Spinal cord (tissue), 10 donors: ENCODE data around the gene RSPO4. TPM values are rescaled to one million over a fixed set of nuclear protein-coding genes. Genes with fewer than 3 reads are reported as not detected.
A peak's percentile ranks its signal among the peaks of the same experiment; 100 is the strongest.

Experiments
- DNase-seq, 6 donors: peaks; one replicate each; pipeline versions ENCODE4 v3.0.0 to v3.0.0-alpha.2; 2013 to 2015; ENCODE audit warnings: low spot score in 6 of 6, low read depth in 4 of 6
- H3K27ac ChIP-seq: one replicate; pipeline ENCODE4 v1.5.1; 2013; ENCODE audit warnings: low read depth, low read length, control low read depth
- H3K27me3 ChIP-seq: one replicate; pipeline ENCODE4 v1.6.1; 2013; ENCODE audit warnings: low read length; ENCODE audit not compliant: control insufficient read depth, insufficient read depth
- H3K36me3 ChIP-seq: one replicate; pipeline ENCODE4 v1.6.1; 2013; ENCODE audit warnings: low read length; ENCODE audit not compliant: control insufficient read depth, insufficient read depth
- H3K4me1 ChIP-seq: one replicate; pipeline ENCODE4 v1.6.1; 2013; ENCODE audit warnings: low read length; ENCODE audit not compliant: control insufficient read depth, insufficient read depth
- H3K4me3 ChIP-seq: one replicate; pipeline ENCODE4 v1.5.1; 2013; ENCODE audit warnings: low read depth, low read length, control low read depth
- H3K9me3 ChIP-seq: one replicate; pipeline ENCODE4 v1.6.1; 2013; ENCODE audit warnings: low read length; ENCODE audit not compliant: control insufficient read depth, insufficient read depth
- WGBS: methylation state at CpG from one replicate; pipeline ENCODE4 v1.1.5; 2013; ENCODE audit warnings: missing lambda C conversion rate; ENCODE audit not compliant: insufficient coverage; 5-methylcytosine and 5-hydroxymethylcytosine counted together
- polyA plus RNA-seq, 2 donors: library from polyadenylated mRNA; unstranded; fragments of 120-200 nt; gene quantifications; one replicate each; pipeline ENCODE4 v1.2.1, GENCODE V29; 2013; ENCODE audit not compliant: insufficient read length in 2 of 2
- total RNA-seq, 2 donors: library from RNA; depleted of rRNA in 1 of 2; stranded (reverse); fragments of 120-200 nt in 1 of 2; fragments of >200 nt in 1 of 2; gene quantifications; one replicate each; pipeline versions ENCODE4 v1.2.3 to v1.2.4, GENCODE V29; 2013 to 2014
- donor health status: healthy.

The RSPO4 gene
- total and polyA plus RNA-seq, 4 donors: 0.39 to 7.8 (median 4.2) TPM

DNA sequence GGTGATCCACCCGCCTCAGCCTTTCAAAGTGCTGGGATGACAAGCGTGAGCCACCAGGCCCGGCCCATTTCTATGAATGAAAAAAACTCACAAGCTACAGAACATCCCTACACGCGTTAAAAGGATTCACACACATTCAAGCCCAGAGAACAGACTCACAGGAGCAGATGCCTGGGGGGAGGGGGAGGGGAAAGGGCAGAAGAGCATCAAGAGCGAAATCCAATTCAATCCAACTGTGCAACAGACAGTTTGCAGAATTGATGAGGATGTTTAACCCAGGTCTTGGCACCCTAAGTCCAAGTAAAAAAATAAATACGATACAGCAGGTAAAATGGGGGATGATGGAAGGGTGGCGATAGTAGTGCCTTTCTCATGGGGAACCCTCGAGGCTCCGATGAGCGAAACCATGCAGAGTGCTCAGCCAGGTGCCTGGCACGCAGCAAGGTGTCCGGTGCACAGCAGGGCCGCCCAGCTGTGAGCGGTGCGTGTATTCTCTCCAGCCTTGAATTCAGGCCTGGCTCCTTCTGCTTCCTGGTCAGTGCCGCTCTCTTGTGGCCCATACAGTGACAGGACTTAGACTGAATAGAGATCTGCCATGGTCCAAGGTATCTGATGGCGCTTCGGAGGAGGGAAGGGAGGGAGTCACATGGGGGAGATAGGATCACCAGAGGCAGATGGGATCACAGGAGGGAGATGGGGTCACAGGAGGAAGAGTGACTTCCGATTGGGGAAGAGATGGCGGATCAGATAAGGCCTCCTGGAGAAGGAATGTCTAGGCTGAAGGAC, 50.5 kb downstream of the RSPO4 start:
- H3K9me3 ChIP-seq: no peaks in the 10 kb centered on the region
- H3K27ac ChIP-seq: no peak overlapping the region
- peaks cover 4% of the 10 kb centered on the region for H3K4me1 ChIP-seq
- H3K36me3 ChIP-seq: no peaks in the 10 kb centered on the region
- no peak for DNase-seq
- WGBS: 86% methylated on average over 15 of the region's 21 CpGs
- no peaks in the 10 kb centered on the region for H3K27me3 ChIP-seq
- no peak overlapping the region for H3K4me3 ChIP-seq

- Histone ChIP-seq H3K27ac (no peak overlapping the region), H3K27me3 (no peaks in the 10 kb centered on the region), H3K9me3 (no peaks in the 10 kb centered on the region), H3K4me3 (no peak overlapping the region), H3K4me1 (no peaks in the 10 kb centered on the region), H3K36me3 (no peaks in the 10 kb centered on the region)
- no peak for DNase-seq
- WGBS: 86% methylated on average over 2 of the region's 7 CpGs
Observed at GRCh38 chr20:949717-950116, 52.4 kb downstream of the RSPO4 start.

GRCh38 chr20:946826-947225, 55.3 kb downstream of the RSPO4 start:
- H3K4me3 ChIP-seq: no peak overlapping the region
- no peaks in the 10 kb centered on the region for H3K4me1 ChIP-seq
- H3K27me3 ChIP-seq: no peaks in the 10 kb centered on the region
- 84% methylated on average over 5 of the region's 8 CpGs for WGBS
- no peak for DNase-seq
- no peaks in the 10 kb centered on the region for H3K9me3 ChIP-seq
- no peaks in the 10 kb centered on the region for H3K36me3 ChIP-seq
- H3K27ac ChIP-seq: no peak overlapping the region

- no peaks in the 10 kb centered on the region for H3K4me1 ChIP-seq
- H3K36me3 ChIP-seq: no peaks in the 10 kb centered on the region
- H3K27ac ChIP-seq: no peak overlapping the region
- no peaks in the 10 kb centered on the region for H3K9me3 ChIP-seq
- H3K4me3 ChIP-seq: no peak overlapping the region
- WGBS: 71% methylated on average over 13 of the region's 13 CpGs
- peak in 1 of 6 donors; percentile 15 for DNase-seq
- no peaks in the 10 kb centered on the region for H3K27me3 ChIP-seq
Observed at GRCh38 chr20:945841-946240, 56.3 kb downstream of the RSPO4 start.

- no peak overlapping the region for H3K27ac ChIP-seq
- no peaks in the 10 kb centered on the region for H3K4me1 ChIP-seq
- no peak overlapping the region for H3K4me3 ChIP-seq
- no peak for DNase-seq
- H3K36me3 ChIP-seq: no peaks in the 10 kb centered on the region
- 76% methylated on average over 13 of the region's 13 CpGs for WGBS
- H3K27me3 ChIP-seq: no peaks in the 10 kb centered on the region
- no peaks in the 10 kb centered on the region for H3K9me3 ChIP-seq
Observed at GRCh38 chr20:944774-945410, 57.2 kb downstream of the RSPO4 start.

DNA sequence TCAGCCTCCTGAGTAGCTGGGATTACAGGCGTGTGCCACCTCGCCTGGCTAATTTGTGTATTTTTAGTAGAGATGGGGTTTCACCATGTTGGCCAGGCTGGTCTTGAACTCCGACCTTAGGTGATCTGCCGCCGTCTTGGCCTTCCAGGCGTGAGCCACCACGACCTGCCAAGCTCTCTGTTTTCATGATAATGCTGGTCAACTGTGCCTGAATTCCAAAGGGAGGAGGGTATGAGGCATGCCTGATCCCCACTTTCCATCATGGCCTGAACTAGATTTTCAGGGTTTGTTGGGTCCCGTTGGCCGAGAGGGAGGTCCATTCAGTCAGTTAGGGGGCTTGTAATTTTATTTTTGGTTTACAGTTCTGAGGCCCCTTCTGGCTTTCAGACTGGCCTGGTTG, 58.0 kb downstream of the RSPO4 start:
- Histone ChIP-seq H3K27ac (no peak overlapping the region), H3K4me1 (no peaks in the 10 kb centered on the region), H3K36me3 (no peaks in the 10 kb centered on the region), H3K9me3 (no peaks in the 10 kb centered on the region), H3K4me3 (no peak overlapping the region), H3K27me3 (no peaks in the 10 kb centered on the region)
- DNase-seq: no peak
- 83% methylated on average over 7 of the region's 9 CpGs for WGBS

- H3K9me3 ChIP-seq: no peaks in the 10 kb centered on the region
Observed at GRCh38 chr20:942611-943010, 59.5 kb downstream of the RSPO4 start.

DNA sequence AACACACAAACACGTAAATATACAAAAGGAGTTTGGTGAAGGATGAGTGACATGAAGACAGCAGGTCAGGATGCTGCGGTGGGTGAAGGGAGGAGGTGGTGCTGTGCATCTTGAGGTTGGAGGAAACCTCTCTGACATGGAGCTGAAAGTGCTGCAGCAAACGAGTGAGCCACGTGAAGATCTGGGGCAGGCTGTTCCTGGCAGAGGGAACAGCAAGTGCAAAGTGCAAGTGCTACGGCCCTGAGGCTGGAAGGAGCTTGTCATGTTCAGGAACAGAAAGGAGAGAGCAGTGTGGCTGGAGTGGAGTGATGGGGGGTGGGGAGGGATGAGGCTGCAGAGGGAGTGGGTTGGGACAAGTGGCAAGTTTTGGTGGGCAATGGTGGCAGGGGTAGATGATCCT, 61.2 kb downstream of the RSPO4 start:
- Histone ChIP-seq H3K27ac (no peak overlapping the region), H3K27me3 (no peaks in the 10 kb centered on the region), H3K9me3 (no peaks in the 10 kb centered on the region), H3K36me3 (no peaks in the 10 kb centered on the region), H3K4me3 (no peak overlapping the region), H3K4me1 (no peaks in the 10 kb centered on the region)
- DNase-seq: no peak
- WGBS: 88% methylated on average over 4 of the region's 5 CpGs

More at GRCh38 chr20:942611-943010, 59.5 kb downstream of the RSPO4 start:
- H3K4me3 ChIP-seq: no peak overlapping the region
- no peaks in the 10 kb centered on the region for H3K4me1 ChIP-seq
- no peaks in the 10 kb centered on the region for H3K27me3 ChIP-seq
- H3K36me3 ChIP-seq: no peaks in the 10 kb centered on the region
- 67% methylated on average over 1 of the region's 7 CpGs for WGBS
- DNase-seq: peak in 1 of 6 donors; percentile 37
- no peak overlapping the region for H3K27ac ChIP-seq

DNA sequence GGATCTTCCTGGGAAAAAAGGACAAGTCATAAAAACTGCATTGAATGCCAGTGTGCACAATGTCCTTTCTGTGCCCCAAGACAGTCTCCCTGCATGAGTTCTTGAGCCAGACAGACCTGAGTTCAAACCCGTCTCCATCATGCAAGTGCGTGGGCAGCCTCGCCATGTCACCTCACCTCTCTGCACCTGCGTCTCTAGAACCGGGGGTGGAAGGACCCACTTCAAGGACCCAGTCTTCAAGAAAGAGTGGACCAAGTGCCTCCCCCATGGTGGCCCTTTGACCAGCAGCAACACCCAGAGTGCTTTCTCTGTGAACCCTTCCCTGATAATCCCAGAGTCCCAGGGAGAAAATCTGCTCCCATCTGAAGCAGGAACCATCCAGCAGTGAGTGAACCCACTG, 62.5 kb downstream of the RSPO4 start:
- Histone ChIP-seq H3K9me3 (no peaks in the 10 kb centered on the region), H3K4me3 (no peak overlapping the region)
- 94% methylated on average over 5 of the region's 5 CpGs for WGBS

More for the DNA sequence above, 62.5 kb downstream of the RSPO4 start:
- H3K27me3 ChIP-seq: no peaks in the 10 kb centered on the region
- no peak overlapping the region for H3K27ac ChIP-seq
- no peaks in the 10 kb centered on the region for H3K4me1 ChIP-seq
- H3K36me3 ChIP-seq: no peaks in the 10 kb centered on the region
- DNase-seq: no peak
